Measurements from ENCODE around the gene ZSCAN2.
"Not testable (repeated sequence)": the region's sequence is repeated elsewhere in the genome, so short reads cannot be mapped to it uniquely, and the experiment has no call there.

The ZSCAN2 gene

DNA sequence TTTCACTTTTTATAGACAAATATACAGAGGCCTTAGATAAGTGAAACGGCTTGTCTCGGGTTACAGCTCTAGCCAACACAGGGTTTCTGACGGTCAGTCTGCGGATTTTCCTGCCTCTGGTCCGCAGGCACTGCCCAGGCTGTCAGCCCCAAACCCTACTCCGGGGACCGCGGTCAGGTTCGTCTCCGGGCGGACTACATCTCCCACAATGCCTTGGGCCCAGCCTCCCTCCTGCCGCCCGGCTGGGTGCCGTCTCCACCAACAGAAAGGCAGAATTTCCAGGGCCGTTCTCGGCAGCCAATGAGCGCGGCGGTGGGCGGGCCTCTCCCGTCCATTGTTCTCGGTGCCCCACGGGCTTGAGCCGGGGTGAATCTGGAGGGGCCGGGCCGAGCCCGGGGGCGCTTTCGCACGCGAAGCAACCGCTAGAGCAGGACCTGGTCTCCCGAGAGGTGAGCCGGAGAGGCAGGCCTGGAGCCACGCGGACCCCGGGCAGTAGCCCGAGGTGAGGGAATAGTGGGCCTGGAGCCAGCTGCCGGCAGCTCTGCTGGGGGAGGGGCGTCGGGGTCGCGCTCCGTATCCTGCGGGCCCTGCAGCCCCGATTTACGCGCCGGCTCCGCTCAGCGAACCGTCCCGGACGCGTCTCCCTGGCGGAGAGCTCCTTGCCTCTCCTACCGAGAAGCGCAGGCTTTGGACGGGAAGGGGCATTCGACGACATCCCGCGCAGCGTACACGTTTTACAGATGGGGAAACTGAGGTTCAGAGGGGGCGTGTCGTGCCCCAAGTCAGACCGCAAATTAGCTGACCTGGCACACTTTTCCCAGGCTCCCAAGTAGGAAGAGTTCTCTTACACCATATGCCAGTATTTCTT lies at the start of gene ZSCAN2:
ZSCAN2 (plus strand) TSS at position 323 of the 868 bp plus-strand sequence. CDS start 2,919 bp downstream, outside the sequence.
- peak; percentile 94 to 96 for DNase-seq

GRCh38 chr15:84551624-84552023 lies 49.2 kb upstream of the ZSCAN2 start:
- DNase-seq = not testable (repeated sequence)

DNA sequence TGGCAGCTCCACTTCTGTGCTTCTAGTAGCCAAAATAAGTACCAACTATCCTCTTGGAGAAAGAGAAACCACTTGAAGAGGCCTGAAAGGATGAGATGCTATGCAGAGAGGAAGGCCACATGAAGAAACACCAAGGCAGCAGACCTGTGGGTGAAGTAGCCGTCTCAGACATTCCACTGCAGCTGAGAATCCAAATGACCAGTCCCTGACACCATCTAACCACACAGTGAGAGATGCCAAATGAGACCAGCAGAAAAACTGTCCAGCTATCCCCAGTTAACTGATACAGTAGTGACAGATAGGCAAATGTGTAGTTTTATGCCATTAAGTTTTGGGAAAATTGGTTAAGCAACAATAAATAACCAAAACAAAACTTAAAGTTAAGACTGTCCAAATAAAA lies 47.9 kb upstream of the ZSCAN2 start:
- DNase-seq = no peak

DNA sequence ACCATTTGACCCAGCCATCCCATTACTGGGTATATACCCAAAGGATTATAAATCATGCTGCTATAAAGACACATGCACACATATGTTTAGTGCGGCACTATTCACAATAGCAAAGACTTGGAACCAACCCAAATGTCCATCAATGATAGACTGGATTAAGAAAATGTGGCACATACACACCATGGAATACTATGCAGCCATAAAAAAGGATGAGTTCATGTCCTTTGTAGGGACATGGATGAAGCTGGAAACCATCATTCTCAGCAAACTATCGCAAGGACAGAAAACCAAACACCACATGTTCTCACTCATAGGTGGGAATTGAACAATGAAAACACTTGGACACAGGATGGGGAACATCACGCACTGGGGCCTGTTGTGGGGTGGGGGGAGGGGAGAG lies 44.1 kb upstream of the ZSCAN2 start:
- DNase-seq = not testable (repeated sequence)

GRCh38 chr15:84568021-84568420 lies 32.8 kb upstream of the ZSCAN2 start:
- not testable (repeated sequence) for DNase-seq

DNA sequence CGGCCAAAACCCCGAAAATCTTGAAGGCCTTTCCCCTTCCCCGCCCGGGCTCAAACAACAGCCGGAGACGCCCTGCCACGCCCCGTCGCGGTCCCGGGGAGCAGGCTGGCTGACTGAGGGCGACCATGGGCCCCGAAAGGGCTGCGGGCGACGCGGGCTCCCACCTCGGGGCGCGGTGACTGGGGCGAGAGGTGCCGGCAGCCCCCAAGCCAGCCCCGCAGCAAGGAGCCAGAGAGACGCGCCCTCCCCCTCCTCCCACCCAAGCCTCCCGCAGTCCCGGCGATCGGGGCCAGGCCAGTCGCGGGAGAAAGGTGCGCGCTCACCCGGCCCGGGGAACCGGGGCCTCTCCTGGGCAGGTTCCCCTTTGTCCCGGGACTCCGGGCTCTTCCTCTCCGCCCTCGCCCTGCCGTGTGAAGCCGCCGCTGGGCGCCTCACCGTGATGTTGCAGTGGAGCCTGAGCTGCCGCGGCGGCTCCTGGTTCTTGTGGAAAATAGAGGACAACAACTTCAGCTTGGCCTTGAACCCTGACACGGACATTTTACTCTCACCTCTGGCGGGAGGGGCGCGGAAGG lies 30.6 kb upstream of the ZSCAN2 start:
- DNase-seq = peak; percentile 53 to 67

- no peak for DNase-seq
Measured at GRCh38 chr15:84572231-84572630, 28.6 kb upstream of the ZSCAN2 start.

DNA sequence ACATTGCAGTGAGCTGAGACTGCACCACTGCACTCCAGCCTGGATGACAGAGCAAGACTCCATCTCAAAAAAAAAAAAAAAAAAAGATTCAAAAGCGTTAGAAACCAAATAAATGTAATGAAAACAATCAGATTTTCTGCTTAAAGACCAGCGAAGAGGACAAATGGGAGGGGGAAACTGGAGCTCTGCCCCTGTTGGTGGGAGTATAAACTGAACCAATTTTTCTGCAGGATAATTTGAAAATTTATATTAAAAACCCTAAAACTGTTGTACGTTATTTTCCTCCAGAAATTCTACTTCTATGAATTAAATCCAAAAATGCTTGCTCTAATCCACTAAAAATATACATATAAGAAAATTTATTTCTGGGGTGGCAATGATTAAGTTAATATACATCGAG lies 25.3 kb upstream of the ZSCAN2 start:
- no peak for DNase-seq

- not testable (repeated sequence) for DNase-seq
Measured at GRCh38 chr15:84577891-84578290, 22.9 kb upstream of the ZSCAN2 start.

DNA sequence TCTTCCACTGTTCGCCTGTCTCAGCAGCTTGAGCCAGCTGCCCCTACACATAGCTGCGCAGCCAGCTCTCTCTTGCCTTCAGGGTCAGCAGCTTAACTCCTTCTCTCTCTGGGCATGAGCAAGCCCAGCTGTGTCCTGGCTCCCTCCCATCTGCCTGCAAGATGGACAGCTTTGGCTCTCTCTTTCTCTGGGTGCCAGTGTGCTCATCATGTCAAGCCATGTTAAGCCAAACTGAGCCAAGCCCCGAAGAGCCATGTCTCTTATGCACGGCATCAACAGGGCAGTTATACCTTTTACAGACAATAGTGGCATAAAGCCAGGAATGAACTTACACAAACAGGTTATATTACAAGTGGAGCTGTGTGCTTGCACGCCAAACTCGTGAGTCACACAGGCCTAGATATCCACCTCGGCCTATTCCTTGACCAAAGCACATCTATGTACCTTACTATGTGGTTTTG lies 21.5 kb upstream of the ZSCAN2 start:
- DNase-seq = not testable (repeated sequence)

DNA sequence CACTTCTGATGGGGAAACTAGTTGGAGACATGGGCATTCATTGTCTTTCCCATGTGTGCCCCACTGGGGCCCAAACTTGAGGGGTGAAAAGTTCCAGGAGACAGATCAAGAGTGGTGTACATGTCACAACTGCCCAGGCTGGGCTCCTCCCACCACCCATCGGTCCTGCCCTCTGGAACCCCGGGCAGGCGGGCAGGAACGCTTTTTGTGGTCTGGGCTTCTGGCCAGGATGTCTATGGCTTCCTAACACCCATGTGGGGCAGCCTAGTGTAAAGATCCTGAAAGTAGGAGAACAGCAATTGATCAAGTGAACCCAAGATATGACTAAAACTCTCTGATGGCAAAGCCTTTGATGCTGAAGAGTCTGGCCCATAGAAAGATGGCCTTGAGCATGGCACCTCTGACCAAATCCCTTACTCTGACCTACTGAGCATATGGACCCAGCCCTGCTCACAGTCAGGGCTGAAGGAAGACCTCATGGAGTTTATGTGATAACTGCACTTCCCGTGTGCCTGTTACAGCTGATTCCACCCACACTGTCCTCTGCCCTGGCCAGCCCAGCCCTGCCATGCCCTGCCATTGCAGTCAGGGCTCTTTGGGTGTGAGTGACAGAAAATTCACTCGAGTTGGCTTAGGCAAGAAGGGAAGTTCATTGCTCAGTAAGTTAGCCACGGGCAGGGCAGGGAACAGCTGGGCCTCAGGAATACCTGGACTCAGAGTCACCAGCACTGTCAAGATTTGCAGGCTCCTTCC lies 19.0 kb upstream of the ZSCAN2 start:
- peak in 1 of 2 donors; percentile 58 for DNase-seq

DNA sequence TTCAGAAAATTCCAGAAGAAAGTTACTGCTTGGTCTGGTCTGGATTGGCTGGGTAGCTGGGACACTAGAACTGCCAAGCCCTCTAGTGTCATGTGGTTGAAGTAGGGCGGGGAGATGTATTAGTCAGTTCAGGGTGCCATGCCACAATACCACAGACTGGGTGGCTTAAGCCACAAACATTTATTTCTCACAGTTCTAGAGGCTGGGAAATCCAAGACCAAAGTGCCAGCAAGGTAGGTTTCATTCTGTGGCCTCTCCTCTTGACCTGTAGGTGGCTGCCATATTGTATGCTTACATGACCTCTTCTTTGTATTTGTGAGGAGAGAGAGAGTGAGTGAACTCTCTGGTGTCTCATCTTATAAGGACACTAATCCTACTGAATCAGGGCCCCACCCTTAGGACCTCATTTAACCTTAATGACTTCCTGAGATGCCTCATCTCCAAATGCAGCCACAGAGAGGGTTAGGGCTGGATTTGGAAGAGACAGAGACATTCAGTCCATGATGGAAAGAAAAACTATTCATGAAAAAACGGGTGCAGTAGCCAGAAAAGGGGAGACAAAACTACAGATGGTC lies 18.1 kb upstream of the ZSCAN2 start:
- DNase-seq = no peak

GRCh38 chr15:84583921-84584320 lies 16.9 kb upstream of the ZSCAN2 start:
- DNase-seq = not testable (repeated sequence)

DNA sequence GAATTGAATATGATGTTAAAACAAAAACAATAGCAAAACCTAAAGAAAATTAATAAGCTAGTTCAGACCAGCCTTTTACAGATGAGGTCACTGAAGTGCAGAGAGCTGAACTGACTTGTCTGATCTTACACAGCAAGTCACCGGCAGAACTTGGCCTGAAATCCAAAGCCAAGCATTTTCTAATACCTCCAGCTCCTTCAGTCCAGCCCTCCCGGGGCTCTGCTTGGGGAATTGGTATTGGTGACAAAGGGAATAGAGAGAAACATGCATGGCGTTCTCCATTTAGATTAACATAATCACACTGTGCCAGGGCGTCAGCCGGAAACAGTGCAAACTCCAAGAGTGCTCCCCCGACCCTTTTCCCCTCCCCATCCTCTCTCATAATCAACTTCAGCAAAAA lies 14.1 kb upstream of the ZSCAN2 start:
- no peak for DNase-seq

GRCh38 chr15:84588053-84588874 lies 12.5 kb upstream of the ZSCAN2 start:
- peak; percentile 73 to 94 for DNase-seq

DNA sequence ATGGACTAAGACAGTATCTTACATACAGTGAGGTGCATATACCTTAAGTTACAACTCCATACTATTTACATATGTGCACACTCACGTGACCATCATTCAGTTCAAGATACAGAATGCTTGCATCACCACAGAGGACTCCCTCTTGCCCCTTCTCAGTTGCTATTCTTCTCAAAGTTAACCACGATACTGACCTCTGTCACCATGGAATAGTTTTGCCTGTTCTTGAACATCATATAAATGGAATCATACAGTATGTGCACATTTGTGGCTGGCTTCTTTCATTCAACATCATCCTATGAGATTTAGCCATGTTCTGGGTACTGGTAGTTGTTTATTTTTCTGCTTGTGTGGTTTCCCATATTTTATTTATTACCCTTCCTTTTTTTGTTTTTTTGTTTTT lies 10.4 kb upstream of the ZSCAN2 start:
- no peak for DNase-seq

DNA sequence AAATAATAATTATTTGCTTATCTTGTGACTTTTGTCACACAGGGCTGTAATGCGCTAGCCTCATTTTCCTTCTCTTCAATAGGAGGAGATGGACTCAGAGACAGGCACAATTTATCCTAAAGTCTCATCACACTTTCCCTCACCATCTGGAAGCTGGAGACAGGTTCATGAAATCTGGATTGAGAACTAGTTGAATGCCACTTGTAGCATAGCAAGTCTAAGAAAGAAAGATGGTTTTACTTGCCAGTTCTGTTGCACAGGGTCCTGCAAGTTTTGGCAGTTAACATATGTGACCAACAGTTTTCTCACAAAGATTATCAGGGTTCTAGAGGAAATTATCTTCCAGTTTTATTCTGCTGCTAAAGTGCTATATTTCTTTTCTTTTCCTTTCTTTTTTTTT lies 9.0 kb upstream of the ZSCAN2 start:
- no peak for DNase-seq

- no peak for DNase-seq
Measured at GRCh38 chr15:84594617-84595290, 6.1 kb upstream of the ZSCAN2 start.

DNA sequence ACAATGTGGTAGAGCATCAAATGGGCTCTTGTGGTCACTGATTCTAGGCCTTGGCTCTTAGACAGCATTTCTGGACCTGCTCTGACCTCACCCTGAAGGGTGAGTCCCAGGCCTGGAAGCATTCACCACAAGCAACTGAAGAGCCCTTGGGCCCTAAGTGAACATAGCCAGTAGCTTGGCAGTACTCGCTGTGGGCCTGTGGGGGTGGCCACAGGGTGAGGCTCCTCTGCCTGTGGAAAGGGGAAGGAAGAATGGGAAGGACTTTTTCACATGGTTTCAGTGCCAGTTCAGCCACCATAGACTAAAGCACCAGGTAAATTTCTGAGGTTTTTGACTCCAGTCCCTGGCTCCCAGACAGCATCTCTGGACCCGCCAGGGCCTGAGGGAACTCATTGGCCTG lies 5.1 kb upstream of the ZSCAN2 start:
- peak; percentile 61 to 62 for DNase-seq

GRCh38 chr15:84597296-84597695 lies 3.5 kb upstream of the ZSCAN2 start:
- peak in 1 of 2 donors; percentile 48 for DNase-seq

GRCh38 chr15:84598250-84598649 lies 2.6 kb upstream of the ZSCAN2 start:
- peak; percentile 82 to 89 for DNase-seq

GRCh38 chr15:84598993-84599392 lies 1.8 kb upstream of the ZSCAN2 start:
- DNase-seq = peak in 1 of 2 donors; percentile 22

Data from inflammatory macrophage treated with lipopolysaccharide for 1 hour (primary cell).